HG03095 (cell line): ENCODE results near the gene TDRD3.
A peak's percentile ranks its signal among the peaks of the same experiment; 100 is the strongest.
"Not testable (repeated sequence)": the region's sequence is repeated elsewhere in the genome, so short reads cannot be mapped to it uniquely, and the experiment has no call there.

ENCODE experiments used
- ATAC-seq: cut with Tn5 transposase; IDR thresholded peaks from one replicate; pipeline ENCODE4 v1.9.1; 2021; ENCODE audit warnings: moderate library complexity; ENCODE audit not compliant: unreplicated experiment

Gene TDRD3

GRCh38 chr13:60398379-60398891 is 1.4 kb downstream of the TDRD3 start:
- no peak for ATAC-seq

- no peak for ATAC-seq
Observed at GRCh38 chr13:60398907-60399589, 2.0 kb downstream of the TDRD3 start.

- ATAC-seq: no peak
Observed at GRCh38 chr13:60402022-60402421, 5.0 kb downstream of the TDRD3 start.

DNA sequence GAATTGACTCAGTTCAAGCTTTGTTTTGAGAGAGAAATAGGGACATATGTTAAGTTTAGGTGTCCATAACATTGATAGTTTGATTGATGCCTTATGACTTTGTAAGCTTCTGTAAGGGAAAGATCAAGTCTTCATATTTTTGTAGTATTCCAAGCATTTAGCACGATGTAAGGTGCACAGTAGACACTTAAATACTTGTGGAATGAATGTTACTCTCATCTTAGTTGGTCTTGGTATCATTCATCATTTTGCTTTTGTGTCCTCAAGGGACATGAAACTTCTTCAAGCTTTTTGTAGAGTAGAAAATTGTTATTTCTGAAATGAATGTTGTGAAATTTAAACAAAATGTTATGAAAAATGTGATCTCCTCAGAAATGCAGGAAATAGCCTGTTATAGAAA is 10.1 kb downstream of the TDRD3 start:
- ATAC-seq: no peak

- ATAC-seq: not testable (repeated sequence)
Observed at GRCh38 chr13:60407852-60408251, 10.8 kb downstream of the TDRD3 start.

GRCh38 chr13:60409574-60410292 is 12.7 kb downstream of the TDRD3 start:
- not testable (repeated sequence) for ATAC-seq

DNA sequence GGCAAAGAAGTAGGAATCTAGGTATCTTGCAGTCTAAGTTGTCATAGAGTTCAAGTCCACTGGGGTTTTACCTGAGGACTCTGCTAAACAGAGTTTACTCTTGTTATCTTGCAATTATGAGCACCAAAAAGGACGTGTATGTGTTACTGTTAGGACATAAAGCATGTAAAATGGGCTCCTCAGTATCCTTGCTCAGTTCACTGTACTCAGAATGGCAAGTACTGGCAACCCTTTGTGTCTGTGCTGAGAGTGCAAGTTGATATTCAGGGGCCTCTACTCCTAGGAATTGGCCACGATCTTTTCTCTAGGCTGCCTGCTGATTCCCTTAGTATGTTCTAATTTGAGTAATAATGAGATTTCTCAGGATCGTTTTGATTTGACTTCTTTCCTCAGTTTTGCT is 13.3 kb downstream of the TDRD3 start:
- ATAC-seq: no peak

DNA sequence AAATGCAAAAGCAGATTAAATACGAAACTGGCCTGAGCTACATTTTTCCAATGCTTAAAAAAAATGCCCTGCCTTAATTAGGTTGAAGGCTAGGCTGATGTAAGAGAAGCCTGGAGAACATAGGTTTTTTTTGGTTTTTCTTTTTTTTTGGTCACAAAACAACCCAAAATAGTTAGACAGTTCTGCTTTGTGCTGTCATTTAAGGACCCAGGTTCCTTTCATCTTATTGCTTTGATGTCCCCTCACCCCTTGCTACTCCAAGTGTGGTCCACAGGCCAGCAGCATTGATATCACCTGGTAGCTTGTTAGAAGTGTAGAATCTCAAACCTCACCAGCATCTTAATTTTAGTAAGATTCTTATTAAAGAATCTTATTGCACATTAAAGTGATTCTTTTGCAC is 14.4 kb downstream of the TDRD3 start:
- ATAC-seq: no peak

GRCh38 chr13:60411983-60412382 is 15.0 kb downstream of the TDRD3 start:
- no peak for ATAC-seq

DNA sequence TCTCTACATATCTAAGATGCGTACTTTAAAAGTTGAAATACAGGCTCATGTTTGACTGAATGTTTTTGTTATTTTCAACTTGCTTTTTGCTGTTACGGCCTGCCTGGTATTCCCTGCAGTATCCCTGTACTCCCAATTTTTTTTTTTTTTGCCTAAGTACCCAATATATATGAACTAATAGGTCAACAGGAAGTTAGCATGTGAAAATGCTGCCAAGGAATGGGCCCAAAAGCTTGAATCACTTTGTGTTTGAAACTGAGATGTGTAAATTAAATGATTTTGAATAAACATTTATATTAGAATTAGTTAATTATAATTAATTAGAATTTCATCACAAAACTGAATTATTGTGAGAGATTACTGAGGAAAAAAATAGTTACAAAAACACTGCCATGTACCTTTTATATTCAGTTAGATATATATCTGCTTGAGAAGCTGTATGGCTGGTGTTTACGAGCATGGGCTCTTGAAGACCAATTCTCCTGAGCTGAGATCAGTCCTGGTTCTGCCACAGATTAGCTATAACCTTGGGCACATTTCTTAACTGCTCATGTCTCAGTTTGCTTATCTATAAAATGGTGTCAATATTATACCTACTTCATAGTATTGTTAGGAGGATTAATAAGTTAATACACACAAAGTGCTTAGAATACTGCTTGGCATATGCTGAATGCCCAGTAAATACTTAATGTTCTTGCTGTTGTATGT is 16.0 kb downstream of the TDRD3 start:
- no peak for ATAC-seq

DNA sequence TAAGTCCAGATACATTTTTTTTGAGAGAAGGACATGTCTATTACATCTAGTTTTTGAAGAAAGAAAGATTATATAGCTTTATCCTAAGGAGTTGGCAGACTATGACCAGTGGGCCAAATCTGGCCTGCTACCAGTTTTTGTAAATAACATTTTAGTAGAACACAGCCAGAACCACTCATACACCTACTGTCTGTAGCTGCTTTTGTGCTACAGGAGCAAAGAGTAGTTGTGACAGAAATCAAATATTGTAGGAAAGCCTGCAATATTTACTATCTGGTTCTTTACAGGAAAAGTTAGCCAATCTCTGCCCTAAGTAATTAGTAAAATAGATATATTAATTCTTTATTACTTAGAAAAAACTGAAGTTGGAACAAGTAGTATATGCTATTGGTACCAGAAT is 17.2 kb downstream of the TDRD3 start:
- ATAC-seq: no peak

GRCh38 chr13:60417734-60418133 is 20.7 kb downstream of the TDRD3 start:
- no peak for ATAC-seq

DNA sequence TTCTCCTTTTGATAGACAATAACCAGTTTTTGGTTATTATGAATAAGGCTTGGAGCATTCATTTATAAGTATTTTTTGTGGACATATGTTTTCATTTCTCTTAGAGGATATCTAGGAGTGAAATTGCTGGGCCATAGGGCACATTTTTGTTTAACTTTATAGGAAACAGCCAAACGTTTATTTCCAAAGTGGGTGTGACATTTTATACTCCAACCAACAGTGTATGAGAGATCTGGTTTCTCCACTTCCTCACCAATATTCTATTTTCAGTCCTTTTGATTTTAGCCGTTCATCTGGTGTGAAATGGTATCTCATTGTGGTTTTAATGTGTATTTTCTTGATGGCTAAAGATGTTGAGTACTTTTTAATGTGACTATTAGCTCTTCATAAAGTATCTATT is 21.9 kb downstream of the TDRD3 start:
- no peak for ATAC-seq

GRCh38 chr13:60425332-60425731 is 28.3 kb downstream of the TDRD3 start:
- no peak for ATAC-seq

- ATAC-seq: no peak
Observed at GRCh38 chr13:60426075-60426474, 29.1 kb downstream of the TDRD3 start.

DNA sequence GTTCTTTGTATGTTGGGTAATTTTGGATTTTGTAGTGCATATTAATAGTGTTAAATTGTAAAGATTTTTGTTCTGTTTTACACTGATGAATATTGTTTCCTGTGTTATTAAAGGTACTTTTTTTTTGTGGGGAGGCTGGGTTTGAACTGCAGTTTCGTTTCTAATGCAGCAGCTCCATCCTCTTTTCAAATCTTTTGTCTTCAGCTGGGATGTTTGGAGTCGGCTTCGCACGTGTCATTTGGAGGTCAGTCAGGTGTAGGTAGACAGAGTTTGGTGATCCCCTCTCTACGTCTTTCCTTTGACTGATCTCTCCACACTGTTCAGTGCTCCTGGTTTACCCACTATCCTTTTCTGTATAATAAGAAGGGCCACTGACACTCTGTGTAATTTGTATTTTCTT is 30.3 kb downstream of the TDRD3 start:
- peak; percentile 45 for ATAC-seq

GRCh38 chr13:60431108-60431700 is 34.2 kb downstream of the TDRD3 start:
- ATAC-seq: peak; percentile 63

GRCh38 chr13:60433505-60433904 is 36.5 kb downstream of the TDRD3 start:
- no peak for ATAC-seq

DNA sequence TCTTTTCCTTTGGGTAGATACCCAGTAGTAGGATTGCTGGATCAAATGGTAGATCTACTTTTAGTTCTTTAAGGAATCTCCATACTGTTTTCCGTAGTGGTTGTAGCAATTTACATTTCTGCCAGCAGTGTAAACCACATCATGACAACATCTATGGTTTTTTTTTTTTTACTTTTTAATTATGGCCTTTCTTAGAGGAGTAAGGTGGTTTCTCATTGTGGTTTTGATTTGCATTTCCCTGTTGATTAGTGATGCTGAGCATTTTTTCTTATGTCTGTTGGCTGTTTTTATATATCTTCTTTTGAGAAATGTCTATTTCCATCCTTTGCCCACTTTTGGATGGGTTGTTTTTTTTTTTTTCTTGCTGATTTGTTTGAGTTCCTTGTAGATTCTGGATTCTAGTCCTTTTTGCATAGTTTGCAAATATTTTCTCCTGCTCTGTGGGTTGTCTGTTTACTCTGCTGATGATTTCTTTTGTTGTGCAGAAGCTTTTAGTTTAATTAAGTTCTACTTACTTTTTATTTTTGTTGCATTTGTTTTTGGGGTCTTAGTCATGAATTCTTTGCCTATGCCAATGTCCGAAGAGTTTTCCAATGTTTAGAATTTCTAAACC is 38.8 kb downstream of the TDRD3 start:
- ATAC-seq: no peak

- ATAC-seq: no peak
Observed at GRCh38 chr13:60439201-60439600, 42.2 kb downstream of the TDRD3 start.

DNA sequence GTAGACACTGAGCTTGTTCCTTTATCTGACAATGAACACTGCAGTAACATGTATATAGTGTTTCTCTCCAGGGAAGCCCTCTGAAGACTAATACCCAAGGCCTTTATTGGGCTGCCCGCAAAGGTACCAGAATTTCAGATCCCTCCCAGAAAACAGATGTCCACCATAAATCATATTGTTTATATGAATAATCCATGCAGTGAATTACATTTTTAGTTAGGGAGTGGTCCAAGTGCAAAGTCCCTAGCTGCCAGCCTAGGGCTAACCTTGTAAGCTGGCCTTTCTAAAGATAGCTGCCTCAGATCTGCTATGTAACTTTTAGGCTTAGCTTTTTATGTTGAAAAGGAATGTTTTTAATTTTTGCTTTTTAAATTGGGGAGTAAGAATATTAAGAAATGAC is 44.7 kb downstream of the TDRD3 start:
- ATAC-seq: no peak
